SK-N-SH (cell line): ENCODE measurements around the gene NMT2. TPM values are rescaled to one million over a fixed set of nuclear protein-coding genes. Genes with fewer than 3 reads are reported as not detected.

Source experiments
- CTCF ChIA-PET: fragments of 300-600, 350-600 bp; formaldehyde crosslinking; extraction: SDS; loops from one replicate; lab custom pipeline; 2021; lab: Yijun Ruan, JAX
- POLR2A ChIA-PET: fragments of 350-600 bp; sonication (Branson Sonifier 250); formaldehyde crosslinking; extraction: SDS; loops from one replicate; lab custom pipeline; 2020; ENCODE audit warnings: antibody characterized with exemption, inconsistent platforms; lab: Yijun Ruan, JAX
- DNase-seq: peaks from one replicate; pipeline ENCODE4 v3.0.0; 2012
- H2AFZ ChIP-seq: fragments of 200-600 bp; sonication (generic); 2 replicates; pipeline ENCODE4 v1.8.1; 2016; ENCODE audit warnings: antibody characterized with exemption, mild to moderate bottlenecking, low read depth
- H3F3A ChIP-seq: fragments of 200-600 bp; sonication (generic); replicated peaks from 2 replicates; pipeline ENCODE3; 2016; ENCODE audit warnings: antibody characterized with exemption, mild to moderate bottlenecking; ENCODE audit not compliant: insufficient read depth
- H3K27ac ChIP-seq, 2 experiments: fragments of 200-500 bp in 1 of 2; fragments of 200-600 bp in 1 of 2; sonication (Bioruptor generic) in 1 of 2; sonication (generic), shearing (Covaris generic) in 1 of 2; 2 replicates each; pipeline versions ENCODE4 v1.5.1 to v1.6.1; 2014 to 2016; ENCODE audit warnings: low read depth in 2 of 2, inconsistent platforms in 1 of 2, low read length in 1 of 2, mild to moderate bottlenecking in 1 of 2, mixed read lengths in 1 of 2
- H3K27me3 ChIP-seq: fragments of 200-600 bp; sonication (generic), shearing (Covaris generic); 2 replicates; pipeline ENCODE4 v1.6.1; 2016; ENCODE audit warnings: mixed run types; ENCODE audit not compliant: insufficient read depth
- H3K36me3 ChIP-seq, 2 experiments: fragments of 200-500 bp in 1 of 2; fragments of 200-600 bp in 1 of 2; sonication (Bioruptor generic) in 1 of 2; sonication (generic) in 1 of 2; replicated peaks in 1 of 2; 2 replicates each; pipeline versions ENCODE3 to v1.5.1; 2014 to 2016; ENCODE audit warnings: low read length in 1 of 2, mild to moderate bottlenecking in 1 of 2; ENCODE audit not compliant: insufficient read depth in 2 of 2, control insufficient read depth in 1 of 2
- H3K4me1 ChIP-seq, 2 experiments: fragments of 200-500 bp in 1 of 2; fragments of 200-600 bp in 1 of 2; sonication (Bioruptor generic) in 1 of 2; sonication (generic), shearing (Covaris generic) in 1 of 2; 2 replicates each; pipeline versions ENCODE4 v1.5.1 to v1.6.1; 2014 to 2016; ENCODE audit warnings: low read depth in 1 of 2, low read length in 1 of 2, mixed run types in 1 of 2; ENCODE audit not compliant: insufficient read depth in 2 of 2, control insufficient read depth in 1 of 2
- H3K4me2 ChIP-seq: fragments of 200-600 bp; sonication (generic), shearing (Covaris generic); 2 replicates; pipeline ENCODE4 v1.6.1; 2017; ENCODE audit warnings: mixed run types
- H3K4me3 ChIP-seq, 2 experiments: fragments of 200-500 bp in 1 of 2; fragments of 200-600 bp in 1 of 2; sonication (Bioruptor generic) in 1 of 2; sonication (generic), shearing (Covaris generic) in 1 of 2; 2 replicates each; pipeline versions ENCODE4 v1.5.1 to v1.8.1; 2014 to 2016; ENCODE audit warnings: low read depth in 2 of 2, inconsistent platforms in 1 of 2, low read length in 1 of 2, mild to moderate bottlenecking in 1 of 2, mixed read lengths in 1 of 2, moderate library complexity in 1 of 2
- H3K79me2 ChIP-seq: fragments of 200-600 bp; sonication (generic); 2 replicates; pipeline ENCODE4 v1.8.1; 2017; ENCODE audit warnings: mild to moderate bottlenecking; ENCODE audit not compliant: insufficient read depth
- H3K9ac ChIP-seq: fragments of 200-600 bp; sonication (generic); 2 replicates; pipeline ENCODE4 v1.6.1; 2017; ENCODE audit warnings: mixed run types
- H3K9me2 ChIP-seq: fragments of 200-600 bp; sonication (generic); 2 replicates; pipeline ENCODE4 v1.6.1; 2017; ENCODE audit warnings: mixed run types
- H3K9me3 ChIP-seq: fragments of 200-600 bp; sonication (generic); 2 replicates; pipeline ENCODE4 v1.6.1; 2017; ENCODE audit warnings: mixed run types, mild to moderate bottlenecking, moderate library complexity
- H4K20me1 ChIP-seq: fragments of 200-600 bp; sonication (generic); 2 replicates; pipeline ENCODE4 v1.6.1; 2017; ENCODE audit warnings: mild to moderate bottlenecking, mixed run types; ENCODE audit not compliant: insufficient read depth
- EZH2phosphoT487 ChIP-seq: fragments of 200-600 bp; sonication (generic); IDR thresholded peaks from 2 replicates; pipeline ENCODE4 v1.6.1; 2017; ENCODE audit warnings: low read depth, mixed run types, mild to moderate bottlenecking, antibody characterized with exemption, moderate library complexity, borderline replicate concordance
- GATA2 ChIP-seq: sonication (generic); formaldehyde crosslinking; IDR thresholded peaks from 2 replicates; pipeline ENCODE4 v1.5.0; 2020; ENCODE audit warnings: mild to moderate bottlenecking, missing genetic modification reagents
- MXI1 ChIP-seq: IDR thresholded peaks from 2 replicates; pipeline ENCODE4 v1.6.1; 2012; ENCODE audit warnings: mild to moderate bottlenecking, low read depth, low read length, improper control_type of control experiment
- NFIC ChIP-seq: IDR thresholded peaks from 2 replicates; pipeline ENCODE4 v1.4.0; 2012; ENCODE audit warnings: borderline replicate concordance
- NRF1 ChIP-seq: IDR thresholded peaks from 2 replicates; pipeline ENCODE4 v1.6.1; 2012; ENCODE audit warnings: low read depth, mild to moderate bottlenecking, low read length
- POLR2AphosphoS5 ChIP-seq: IDR thresholded peaks from 2 replicates; pipeline ENCODE4 v1.6.1; 2012; ENCODE audit warnings: low read depth, low read length
- SIN3A ChIP-seq: IDR thresholded peaks from 2 replicates; pipeline ENCODE4 v1.6.1; 2012; ENCODE audit warnings: low read depth, mild to moderate bottlenecking, low read length, moderate library complexity, borderline replicate concordance
- TAF1 ChIP-seq: IDR thresholded peaks from 2 replicates; pipeline ENCODE4 v1.6.1; 2012; ENCODE audit warnings: low read depth, mild to moderate bottlenecking, low read length, moderate library complexity, borderline replicate concordance
- WGBS: methylation state at CpG from one replicate; pipeline ENCODE4 v1.1.6; 2017; ENCODE audit warnings: low lambda C conversion rate; 5-methylcytosine and 5-hydroxymethylcytosine counted together
- polyA plus RNA-seq, 3 experiments: library from polyadenylated mRNA; depleted of rRNA; stranded (reverse); fragments of >200 nt; gene quantifications; 2 replicates each; pipeline ENCODE4 v1.2.3, GENCODE V29; 2012

NMT2 gene
- polyA plus RNA-seq, 1 of the 3 experiments (the other 2 are of a cell fraction) = 25.9 TPM

- peak overlapping the region; percentile 39 for H3K4me2 ChIP-seq
- TF ChIP-seq GATA2 (CRISPR knock-in tag) = 0 out of 2 replicates have a peak, but pooled peaks have one; percentile 6
- no peak for TF ChIP-seq SIN3A
- 77% methylated on average over 16 of the region's 16 CpGs for WGBS
Observed at GRCh38 chr10:15169555-15170401, 1.3 kb upstream of the NMT2 start.

GRCh38 chr10:15168786-15169554, 477 bp upstream of the NMT2 start:
- Histone ChIP-seq H3K36me3 (no peaks in the 10 kb centered on the region), H3K9ac (0 out of 2 replicates have a peak overlapping the region, but pooled peaks have one; percentile 7), H3F3A (no peaks in the 10 kb centered on the region), H3K79me2 (peaks cover 40% of the 10 kb centered on the region), H2AFZ (peak overlapping the region; percentile 79), H3K9me3 (no peaks in the 10 kb centered on the region), H3K27ac (peak overlapping the region in 1 of 2 experiments; percentile 86; a peak in 3 of 4 replicates), H4K20me1 (peaks cover 12% of the 10 kb centered on the region; the same call in 1 of the 2 replicates), H3K27me3 (no peaks in the 10 kb centered on the region), H3K9me2 (no peaks in the 10 kb centered on the region), H3K4me1 (peaks cover 4 to 25% of the 10 kb centered on the region in 2 experiments), H3K4me3 (peak overlapping the region in 1 of 2 experiments; percentile 19; a peak in 1 of 4 replicates), H3K4me2 (peak overlapping the region; percentile 39)
- ChIA-PET POLR2A (interaction anchor here (1.1 kb wide), 1 partner anchor 201 kb away, joined by 4 read pairs; no protein-coding TSS in a partner anchor), CTCF (interaction anchor here (0.7 to 2.0 kb wide), 3 partner anchors 9 to 202 kb away, joined by 3 to 7 read pairs (median 4); partner anchors contain the start of gene FAM171A1)
- 24% methylated on average over 26 of the region's 44 CpGs for WGBS
- DNase-seq = peak; percentile 98
- TF ChIP-seq MXI1 (peak; percentile 74; the same call in 1 of the 2 replicates), POLR2AphosphoS5 (peak; percentile 87), SIN3A (0 out of 2 replicates have a peak, but pooled peaks have one; percentile 70), NRF1 (peak; percentile 52), EZH2phosphoT487 (no peak), TAF1 (peak; percentile 73; the same call in 1 of the 2 replicates), NFIC (no peak)

More at GRCh38 chr10:15169555-15170401, 1.3 kb upstream of the NMT2 start:
- Histone ChIP-seq H2AFZ (peak overlapping the region; percentile 79), H3K9ac (no peak overlapping the region), H3K36me3 (no peaks in the 10 kb centered on the region), H3K27ac (peak overlapping the region in 1 of 2 experiments; percentile 86; a peak in 2 of 4 replicates), H3K4me3 (no peak overlapping the region), H3K4me1 (peaks cover 4 to 25% of the 10 kb centered on the region in 2 experiments), H4K20me1 (peaks cover 12% of the 10 kb centered on the region; the same call in 1 of the 2 replicates), H3K27me3 (no peaks in the 10 kb centered on the region), H3K9me2 (no peaks in the 10 kb centered on the region), H3K9me3 (no peaks in the 10 kb centered on the region), H3K79me2 (peaks cover 32% of the 10 kb centered on the region), H3F3A (no peaks in the 10 kb centered on the region)
- ChIA-PET CTCF (interaction anchor here (2.0 kb wide), 1 partner anchor 202 kb away, joined by 7 read pairs; the partner anchor contains the start of gene FAM171A1), POLR2A (interaction anchor here (1.1 kb wide), 1 partner anchor 200 kb away, joined by 4 read pairs; no protein-coding TSS in a partner anchor)
- no peak for DNase-seq
